ENCODE measurements around the gene GSG1. TPM values are rescaled to one million over a fixed set of nuclear protein-coding genes. Genes with fewer than 3 reads are reported as not detected.
"Not testable (repeated sequence)": the region's sequence is repeated elsewhere in the genome, so short reads cannot be mapped to it uniquely, and the experiment has no call there.

Gene GSG1
- total RNA-seq, 1 donor from 2014 or later = not detected

- intact Hi-C loops (cut with micrococcal nuclease) = no loop called here
- H3K36me3 Mint-ChIP-seq (ENCODE audit: low read depth) = peaks cover 10% of the 10 kb centered on the region
- no peak overlapping the region for H3K4me3 Mint-ChIP-seq
- no peaks in the 10 kb centered on the region for H3K9me3 Mint-ChIP-seq
- H3K27ac Mint-ChIP-seq = no peak overlapping the region
- no peaks in the 10 kb centered on the region for H3K4me1 Mint-ChIP-seq
- no peaks in the 10 kb centered on the region for H3K27me3 Mint-ChIP-seq
- DNase-seq = no peak
Observed at GRCh38 chr12:13074396-13075117, 28.9 kb downstream of the GSG1 start.

GRCh38 chr12:13073173-13073572 is 30.3 kb downstream of the GSG1 start:
- Mint-ChIP-seq H3K4me3 (no peak overlapping the region), H3K4me1 (no peaks in the 10 kb centered on the region), H3K36me3 (ENCODE audit: low read depth) (peaks cover 16% of the 10 kb centered on the region), H3K9me3 (no peaks in the 10 kb centered on the region), H3K27ac (no peak overlapping the region), H3K27me3 (no peaks in the 10 kb centered on the region)
- DNase-seq = no peak
- intact Hi-C loops (cut with micrococcal nuclease) = no loop called here

DNA sequence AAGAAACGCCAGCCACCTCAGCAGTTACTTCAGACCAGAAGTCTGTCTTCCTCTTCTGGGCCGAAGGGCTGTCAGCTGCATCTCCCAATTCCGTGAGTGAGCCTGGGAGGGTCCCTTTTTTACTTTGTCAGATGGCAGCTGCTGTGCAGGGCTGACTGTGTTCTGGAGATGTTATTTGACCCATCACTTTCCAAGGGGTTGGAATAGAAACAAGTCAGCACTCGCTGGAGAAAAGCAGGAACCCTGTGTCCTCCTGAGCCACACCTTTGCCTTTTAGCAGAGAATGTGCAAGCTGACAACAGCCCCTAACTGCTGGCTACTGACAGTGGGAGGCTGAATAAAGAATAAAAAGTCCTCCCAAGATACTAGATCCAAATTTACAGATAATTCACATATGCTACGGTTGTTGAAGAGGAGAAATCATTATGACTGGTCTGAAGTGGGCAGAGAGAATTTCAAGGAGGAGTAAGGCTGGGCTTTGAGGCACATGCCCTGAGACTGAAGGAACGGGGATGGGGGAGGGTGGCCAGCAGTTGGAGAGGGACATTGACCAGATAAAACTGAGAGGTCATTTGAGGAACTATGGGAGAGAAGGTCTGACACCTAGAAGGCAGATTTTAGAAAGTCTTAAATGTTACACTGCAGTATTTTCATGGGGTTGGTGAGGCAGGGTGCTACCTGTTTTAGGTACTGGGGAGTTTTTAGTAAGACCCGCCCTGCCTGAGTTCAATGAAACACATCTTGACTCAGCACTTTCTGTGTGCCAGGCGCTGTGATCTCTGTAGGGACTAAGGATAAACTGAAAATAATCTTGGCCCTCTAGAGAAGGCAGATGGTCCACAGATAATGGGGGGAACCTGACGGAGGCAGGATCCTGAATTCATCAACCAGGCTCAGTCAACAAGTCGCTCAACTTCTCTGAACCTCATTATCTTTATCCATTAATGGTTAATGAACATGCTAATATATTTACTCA is 31.9 kb downstream of the GSG1 start:
- DNase-seq = no peak
- Mint-ChIP-seq H3K27me3 (no peaks in the 10 kb centered on the region), H3K9me3 (no peaks in the 10 kb centered on the region), H3K4me3 (no peak overlapping the region), H3K4me1 (peaks cover 4% of the 10 kb centered on the region), H3K27ac (no peak overlapping the region), H3K36me3 (ENCODE audit: low read depth) (peaks cover 16% of the 10 kb centered on the region)
- intact Hi-C loops (cut with micrococcal nuclease) = no loop called here

DNA sequence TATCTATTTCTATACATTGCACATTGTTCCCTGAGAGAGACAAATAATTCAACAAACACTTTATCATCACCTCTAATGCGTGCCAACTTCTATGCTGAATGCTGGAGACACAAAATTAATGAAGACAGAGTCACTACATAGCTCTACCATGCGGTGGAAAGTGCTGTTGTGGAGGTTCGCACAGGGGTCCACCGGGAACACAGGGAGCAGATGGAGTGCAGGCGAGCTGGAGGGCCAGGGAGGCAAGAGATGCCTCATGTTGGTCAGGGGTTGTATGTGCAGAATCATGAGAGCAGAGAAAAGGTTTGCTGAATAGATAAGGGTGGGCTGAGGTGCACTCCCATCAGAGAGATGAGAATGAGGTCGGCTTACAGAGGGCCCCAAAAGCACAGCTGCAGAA is 34.1 kb downstream of the GSG1 start:
- intact Hi-C loops (cut with micrococcal nuclease) = no loop called here
- Mint-ChIP-seq H3K36me3 (ENCODE audit: low read depth) (peaks cover 11% of the 10 kb centered on the region), H3K4me3 (no peak overlapping the region), H3K4me1 (peaks cover 4% of the 10 kb centered on the region), H3K27ac (no peak overlapping the region), H3K9me3 (no peaks in the 10 kb centered on the region), H3K27me3 (no peaks in the 10 kb centered on the region)
- no peak for DNase-seq

- no peaks in the 10 kb centered on the region for H3K27me3 Mint-ChIP-seq
- intact Hi-C loops (cut with micrococcal nuclease) = no loop called here
- H3K4me3 Mint-ChIP-seq = no peak overlapping the region
- peaks cover 9% of the 10 kb centered on the region for H3K36me3 Mint-ChIP-seq (ENCODE audit: low read depth)
- H3K27ac Mint-ChIP-seq = no peak overlapping the region
- no peaks in the 10 kb centered on the region for H3K9me3 Mint-ChIP-seq
- no peak for DNase-seq
- H3K4me1 Mint-ChIP-seq = peaks cover 4% of the 10 kb centered on the region
Observed at GRCh38 chr12:13067322-13067721, 36.1 kb downstream of the GSG1 start.

- Mint-ChIP-seq H3K4me1 (peaks cover 4% of the 10 kb centered on the region), H3K27me3 (no peaks in the 10 kb centered on the region), H3K27ac (no peak overlapping the region), H3K36me3 (ENCODE audit: low read depth) (peaks cover 6% of the 10 kb centered on the region), H3K9me3 (no peaks in the 10 kb centered on the region), H3K4me3 (no peak overlapping the region)
- intact Hi-C loops (cut with micrococcal nuclease) = no loop called here
- DNase-seq = no peak
Observed at GRCh38 chr12:13066459-13066858, 37.0 kb downstream of the GSG1 start.

GRCh38 chr12:13066014-13066413 is 37.5 kb downstream of the GSG1 start:
- intact Hi-C loops (cut with micrococcal nuclease) = no loop called here
- H3K36me3 Mint-ChIP-seq (ENCODE audit: low read depth) = peaks cover 5% of the 10 kb centered on the region

DNA sequence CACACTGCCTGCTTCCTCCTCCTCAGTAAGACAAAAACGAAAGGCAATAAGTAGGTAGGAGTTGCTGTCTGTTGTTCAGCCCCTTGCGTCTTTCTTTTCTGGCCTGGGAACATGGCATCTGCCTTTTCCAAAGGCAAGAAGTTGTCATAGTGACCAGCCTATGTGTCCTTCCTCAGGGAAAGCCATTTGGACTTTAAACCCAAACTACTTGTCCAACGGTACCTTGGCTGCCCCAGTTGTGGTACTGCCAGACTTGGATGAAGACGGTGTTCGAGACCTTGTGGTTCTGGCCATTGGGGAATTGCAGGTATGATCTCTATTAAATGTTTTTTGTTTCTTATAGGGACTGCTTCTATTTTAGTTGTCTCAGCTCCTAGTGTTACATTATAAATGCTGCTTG is 40.8 kb downstream of the GSG1 start:
- H3K27ac Mint-ChIP-seq = no peak overlapping the region
- peaks cover 3% of the 10 kb centered on the region for H3K36me3 Mint-ChIP-seq (ENCODE audit: low read depth)
- intact Hi-C loops (cut with micrococcal nuclease) = no loop called here
- no peaks in the 10 kb centered on the region for H3K9me3 Mint-ChIP-seq
- no peak overlapping the region for H3K4me3 Mint-ChIP-seq
- H3K4me1 Mint-ChIP-seq = peaks cover 4% of the 10 kb centered on the region
- no peaks in the 10 kb centered on the region for H3K27me3 Mint-ChIP-seq
- no peak for DNase-seq

More at GRCh38 chr12:13066014-13066413, 37.5 kb downstream of the GSG1 start:
- H3K27me3 Mint-ChIP-seq = no peaks in the 10 kb centered on the region
- H3K4me1 Mint-ChIP-seq = peaks cover 4% of the 10 kb centered on the region
- H3K9me3 Mint-ChIP-seq = no peaks in the 10 kb centered on the region
- H3K4me3 Mint-ChIP-seq = no peak overlapping the region
- DNase-seq = no peak
- no peak overlapping the region for H3K27ac Mint-ChIP-seq

- Mint-ChIP-seq H3K4me1 (no peaks in the 10 kb centered on the region), H3K9me3 (no peaks in the 10 kb centered on the region), H3K27ac (no peak overlapping the region), H3K4me3 (no peak overlapping the region), H3K36me3 (ENCODE audit: low read depth) (peaks cover 4% of the 10 kb centered on the region), H3K27me3 (no peaks in the 10 kb centered on the region)
- intact Hi-C loops (cut with micrococcal nuclease) = no loop called here
- no peak for DNase-seq
Observed at GRCh38 chr12:13061377-13061776, 42.1 kb downstream of the GSG1 start.

DNA sequence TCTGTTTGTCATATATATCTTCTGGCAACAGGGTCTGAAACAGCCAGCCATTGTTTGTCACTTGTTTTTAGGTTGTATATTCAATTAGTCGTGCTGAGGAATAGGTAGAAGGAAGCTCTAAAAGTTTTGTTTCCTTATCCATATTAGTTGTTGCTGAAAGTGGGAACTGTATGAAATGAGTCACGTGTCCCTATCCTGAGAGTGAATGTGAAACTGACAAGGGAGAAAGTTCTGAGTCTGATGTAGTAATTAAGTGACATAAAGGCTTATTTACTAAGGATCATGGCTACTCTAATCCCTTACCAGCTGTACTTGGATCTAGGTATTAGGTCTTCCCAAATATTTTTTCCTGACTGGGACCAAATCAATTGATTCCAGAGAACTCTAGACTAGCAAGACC is 42.9 kb downstream of the GSG1 start:
- intact Hi-C loops (cut with micrococcal nuclease) = no loop called here
- Mint-ChIP-seq H3K36me3 (ENCODE audit: low read depth) (peaks cover 5% of the 10 kb centered on the region), H3K27me3 (no peaks in the 10 kb centered on the region), H3K27ac (no peak overlapping the region), H3K4me3 (no peak overlapping the region), H3K4me1 (no peaks in the 10 kb centered on the region), H3K9me3 (no peaks in the 10 kb centered on the region)
- no peak for DNase-seq

GRCh38 chr12:13053617-13054016 is 49.9 kb downstream of the GSG1 start:
- H3K4me3 Mint-ChIP-seq; H3K36me3 Mint-ChIP-seq (ENCODE audit: low read depth); H3K27me3 Mint-ChIP-seq; DNase-seq; intact Hi-C loops (cut with micrococcal nuclease); H3K4me1 Mint-ChIP-seq; H3K9me3 Mint-ChIP-seq; H3K27ac Mint-ChIP-seq: not testable (repeated sequence)

- H3K4me3 Mint-ChIP-seq = no peak overlapping the region
- peaks cover 4% of the 10 kb centered on the region for H3K4me1 Mint-ChIP-seq
- peaks cover 6% of the 10 kb centered on the region for H3K36me3 Mint-ChIP-seq (ENCODE audit: low read depth)
- H3K27ac Mint-ChIP-seq = no peak overlapping the region
- intact Hi-C loops (cut with micrococcal nuclease) = no loop called here
- no peaks in the 10 kb centered on the region for H3K27me3 Mint-ChIP-seq
- DNase-seq = no peak
- H3K9me3 Mint-ChIP-seq = peaks cover 7% of the 10 kb centered on the region
Observed at GRCh38 chr12:13052421-13052820, 51.0 kb downstream of the GSG1 start.

DNA sequence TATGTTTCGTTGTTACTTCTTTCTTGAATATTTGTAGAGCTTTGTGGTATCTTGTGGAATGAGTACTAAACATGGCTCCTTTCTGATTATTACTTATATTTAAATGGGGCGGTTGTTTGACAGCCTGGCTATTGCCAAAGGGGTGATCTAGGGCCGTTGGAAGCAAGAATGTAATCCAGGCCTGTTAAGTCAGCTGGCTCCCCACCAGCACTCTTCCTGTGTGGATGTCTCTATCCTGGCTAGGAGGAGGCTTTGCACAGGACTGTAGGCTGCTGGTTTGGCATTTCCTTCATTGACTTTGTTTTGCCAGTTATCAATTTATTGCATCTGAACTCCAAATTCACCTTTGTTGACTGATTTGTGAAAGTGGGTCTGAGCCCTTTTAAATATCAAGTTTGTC is 53.7 kb downstream of the GSG1 start:
- Mint-ChIP-seq H3K27ac (no peak overlapping the region), H3K9me3 (peaks cover 7% of the 10 kb centered on the region)
- intact Hi-C loops (cut with micrococcal nuclease) = loop anchor here (5.0 kb wide), 1 partner anchor 133 kb away; no protein-coding TSS in a partner anchor

DNA sequence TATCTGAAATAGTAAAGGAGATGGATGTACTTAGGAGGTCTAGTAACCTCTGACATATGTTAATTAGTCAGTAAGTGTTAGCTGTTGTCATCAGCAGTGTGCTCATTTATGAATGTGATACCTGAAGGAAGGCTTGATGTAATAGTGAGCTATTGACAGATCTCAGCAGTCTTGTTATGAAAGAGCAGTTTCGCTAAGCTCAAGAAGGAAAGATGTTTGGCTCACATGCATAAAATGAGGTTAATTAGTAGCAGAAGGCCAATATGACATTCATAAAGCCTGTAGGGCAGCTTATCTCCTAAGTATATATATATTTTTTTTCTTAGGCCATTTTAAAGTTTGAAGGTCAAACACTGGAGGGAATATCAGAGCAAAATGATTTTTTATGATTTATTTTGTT is 56.5 kb downstream of the GSG1 start:
- no peak overlapping the region for H3K4me3 Mint-ChIP-seq
- peaks cover 19% of the 10 kb centered on the region for H3K4me1 Mint-ChIP-seq
- intact Hi-C loops (cut with micrococcal nuclease) = loop anchor here (5.0 kb wide), 1 partner anchor 130 kb away; no protein-coding TSS in a partner anchor
- no peaks in the 10 kb centered on the region for H3K9me3 Mint-ChIP-seq
- no peak for DNase-seq
- peaks cover 1% of the 10 kb centered on the region for H3K36me3 Mint-ChIP-seq (ENCODE audit: low read depth)
- peaks cover 12% of the 10 kb centered on the region for H3K27me3 Mint-ChIP-seq
- H3K27ac Mint-ChIP-seq = no peak overlapping the region

More for the DNA sequence above, 53.7 kb downstream of the GSG1 start:
- DNase-seq = no peak
- Mint-ChIP-seq H3K4me1 (peaks cover 15% of the 10 kb centered on the region), H3K36me3 (ENCODE audit: low read depth) (peaks cover 4% of the 10 kb centered on the region), H3K4me3 (no peak overlapping the region), H3K27me3 (no peaks in the 10 kb centered on the region)

All from activated CD4-positive, alpha-beta T cell treated with anti-CD3 and anti-CD28 coated beads, Interleukin-2, amount 10 ng/mL, durations not matched to agents 24 days and 14 days (primary cell).